NCI-H187 (cell line): Measurements from ENCODE around the gene BRWD1.
"Not testable (repeated sequence)": the region's sequence is repeated elsewhere in the genome, so short reads cannot be mapped to it uniquely, and the experiment has no call there.

Experiments
- DNase-seq, 2 experiments: peaks; one replicate each; lab custom pipeline; 2025; lab: John Stamatoyannopoulos, UW

The BRWD1 gene

GRCh38 chr21:39173716-39174680 is 139.4 kb downstream of the BRWD1 start:
- no peak for DNase-seq

DNA sequence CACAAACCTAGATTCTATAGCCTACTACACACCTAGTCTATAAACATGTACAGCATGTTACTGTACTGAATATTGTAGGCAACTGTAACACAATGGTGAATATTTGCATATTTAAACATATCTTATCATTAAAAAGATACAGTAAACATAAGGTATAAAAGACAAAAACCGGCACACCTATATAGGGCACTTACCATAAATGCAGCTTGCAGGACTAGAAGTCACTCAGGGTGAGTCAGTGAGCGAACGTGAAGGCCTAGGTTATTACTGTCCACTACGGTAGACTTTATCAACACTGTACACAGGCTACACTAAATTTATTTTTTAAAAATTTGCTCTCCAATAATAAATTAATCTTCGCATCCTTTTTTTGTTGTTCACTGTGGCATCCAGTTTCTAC is 143.5 kb downstream of the BRWD1 start:
- no peak for DNase-seq

DNA sequence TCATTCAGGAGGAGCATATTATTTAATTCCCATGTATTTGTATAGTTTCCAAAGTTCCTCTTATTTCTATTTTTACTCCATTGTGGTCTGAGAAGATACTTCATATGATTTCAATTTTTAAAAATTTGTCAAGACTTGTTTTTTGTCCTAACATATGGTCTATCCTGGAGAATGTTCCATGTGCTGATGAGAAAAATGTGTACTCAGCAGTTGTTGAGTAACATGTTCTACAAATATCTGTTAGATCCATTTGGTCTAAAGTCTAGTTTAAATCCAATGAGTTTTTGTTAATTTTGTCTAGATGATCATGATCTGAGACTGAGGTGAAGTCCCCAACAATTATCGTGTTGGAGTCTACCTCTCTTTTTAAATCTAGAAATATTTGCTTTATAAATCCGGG is 144.6 kb downstream of the BRWD1 start:
- no peak for DNase-seq

- DNase-seq = no peak
Measured at GRCh38 chr21:39164523-39164922, 148.9 kb downstream of the BRWD1 start.

GRCh38 chr21:39161064-39161463 is 152.4 kb downstream of the BRWD1 start:
- DNase-seq = no peak

GRCh38 chr21:39159342-39160063 is 153.9 kb downstream of the BRWD1 start:
- no peak for DNase-seq

DNA sequence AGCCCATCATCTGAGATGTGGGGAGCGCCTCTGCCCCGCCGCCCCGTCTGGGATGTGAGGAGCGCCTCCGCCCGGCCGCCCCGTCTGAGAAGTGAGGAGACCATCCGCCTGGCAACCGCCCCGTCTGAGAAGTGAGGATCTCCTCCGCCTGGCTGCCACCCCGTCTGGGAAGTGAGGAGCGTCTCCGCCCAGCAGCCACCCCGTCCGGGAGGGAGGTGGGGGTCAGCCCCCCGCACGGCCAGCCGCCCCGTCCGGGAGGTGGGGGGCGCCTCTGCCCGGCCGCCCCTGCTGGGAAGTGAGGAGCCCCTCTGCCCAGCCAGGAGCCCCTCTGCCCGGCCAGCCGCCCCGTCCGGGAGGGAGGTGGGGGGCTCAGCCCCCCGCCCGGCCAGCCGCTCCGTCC is 156.2 kb downstream of the BRWD1 start:
- DNase-seq = not testable (repeated sequence)

DNA sequence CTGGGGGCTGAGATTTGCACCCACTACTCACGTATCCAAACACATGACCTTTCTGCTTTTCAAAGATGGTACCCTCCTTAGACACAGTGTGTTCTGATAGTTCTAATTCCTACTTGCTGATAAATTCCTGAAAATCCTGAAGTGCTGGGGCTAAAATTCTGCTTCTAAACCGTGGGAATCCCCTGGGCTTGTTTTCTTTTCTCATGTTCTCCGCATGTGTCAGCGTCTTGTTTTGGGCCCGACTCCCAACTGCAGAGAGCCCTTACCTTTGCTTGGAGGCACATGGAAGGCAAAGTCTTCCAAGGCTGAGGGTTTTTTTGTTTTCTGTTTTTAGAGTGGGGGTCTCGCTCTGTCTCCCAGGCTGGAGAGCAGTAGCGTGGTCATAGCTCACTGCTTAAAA is 157.4 kb downstream of the BRWD1 start:
- DNase-seq = no peak

GRCh38 chr21:39155578-39155977 is 157.9 kb downstream of the BRWD1 start:
- no peak for DNase-seq

- no peak for DNase-seq
Measured at GRCh38 chr21:39153842-39154241, 159.6 kb downstream of the BRWD1 start.

- DNase-seq = no peak
Measured at GRCh38 chr21:39153373-39153772, 160.1 kb downstream of the BRWD1 start.

- DNase-seq = no peak
Measured at GRCh38 chr21:39152271-39152670, 161.2 kb downstream of the BRWD1 start.

DNA sequence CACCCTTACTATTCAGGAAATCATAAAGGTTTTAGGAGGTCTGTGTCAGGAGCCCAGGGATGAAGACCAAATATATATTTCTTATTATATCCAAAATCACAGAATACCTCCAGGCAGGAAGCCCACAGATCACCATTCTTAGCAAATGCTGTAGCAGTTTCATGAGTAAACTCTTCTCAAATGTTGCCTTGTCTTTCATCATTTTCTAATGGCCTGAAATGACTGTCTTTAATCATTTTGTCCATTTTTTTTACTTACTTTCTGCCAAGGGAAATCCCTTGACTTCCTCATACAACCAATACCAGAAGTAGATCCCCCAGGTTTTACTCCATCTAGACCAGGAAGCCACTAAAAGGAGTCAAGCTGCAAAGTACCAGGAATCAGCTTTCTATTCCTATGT is 162.6 kb downstream of the BRWD1 start:
- no peak for DNase-seq

DNA sequence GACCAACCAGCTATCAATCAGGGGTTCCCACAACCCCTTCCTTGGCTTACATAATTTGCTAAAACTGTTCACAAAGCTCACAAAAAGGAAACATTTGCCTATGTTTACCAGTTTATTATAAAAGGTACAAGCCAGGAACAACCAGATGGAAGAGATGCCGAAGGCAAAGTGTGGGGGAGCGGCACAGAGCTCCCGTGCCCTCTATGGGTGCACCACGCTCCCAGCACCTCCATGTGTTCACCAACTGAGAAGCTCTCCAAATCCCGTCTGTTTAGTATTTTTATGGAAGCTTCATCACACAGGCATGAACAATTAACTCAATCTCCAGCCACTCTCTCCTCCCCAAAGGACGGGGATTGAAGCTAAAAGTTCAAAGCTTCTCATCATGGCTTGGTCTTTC is 163.1 kb downstream of the BRWD1 start:
- DNase-seq = no peak

- DNase-seq = no peak
Measured at GRCh38 chr21:39149882-39150281, 163.6 kb downstream of the BRWD1 start.

DNA sequence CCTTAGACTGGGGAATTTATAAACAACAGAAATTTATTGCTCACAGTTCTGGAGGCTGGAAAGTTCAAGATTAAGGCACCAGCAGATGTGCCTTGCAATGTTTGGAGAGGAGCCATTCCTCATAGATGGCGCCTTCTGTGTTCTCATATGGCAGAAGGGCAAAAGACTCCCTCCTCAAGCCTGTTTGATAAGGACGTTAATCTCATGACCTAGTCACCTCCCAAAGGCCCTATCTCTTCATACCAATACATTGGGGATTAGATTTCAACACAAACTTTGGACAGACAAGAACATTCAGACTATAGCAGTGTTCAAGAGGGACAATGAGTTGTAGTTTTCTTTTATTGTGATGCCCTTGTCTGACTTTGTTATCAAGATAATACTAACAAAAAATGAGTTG is 164.5 kb downstream of the BRWD1 start:
- DNase-seq = no peak

GRCh38 chr21:39144191-39144590 is 169.2 kb downstream of the BRWD1 start:
- no peak for DNase-seq

DNA sequence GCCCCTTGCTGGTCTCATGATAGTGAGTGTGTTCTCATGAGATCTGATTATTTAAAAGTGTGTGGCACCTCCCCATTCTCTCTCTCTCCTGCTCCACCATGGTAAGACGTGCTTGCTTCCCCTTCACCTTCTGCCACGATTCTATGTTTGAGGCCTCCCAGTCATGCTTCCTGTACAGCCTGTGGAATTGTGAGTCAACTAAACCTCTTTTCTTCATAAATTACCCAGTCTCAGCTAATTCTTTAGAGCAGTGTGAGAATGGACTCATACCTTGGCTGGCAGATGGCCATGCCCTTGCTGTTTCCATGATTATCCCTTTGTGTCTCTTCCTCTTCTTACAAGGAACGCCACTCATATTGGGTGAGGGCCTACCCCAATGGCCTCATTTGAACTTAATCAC is 170.5 kb downstream of the BRWD1 start:
- no peak for DNase-seq

DNA sequence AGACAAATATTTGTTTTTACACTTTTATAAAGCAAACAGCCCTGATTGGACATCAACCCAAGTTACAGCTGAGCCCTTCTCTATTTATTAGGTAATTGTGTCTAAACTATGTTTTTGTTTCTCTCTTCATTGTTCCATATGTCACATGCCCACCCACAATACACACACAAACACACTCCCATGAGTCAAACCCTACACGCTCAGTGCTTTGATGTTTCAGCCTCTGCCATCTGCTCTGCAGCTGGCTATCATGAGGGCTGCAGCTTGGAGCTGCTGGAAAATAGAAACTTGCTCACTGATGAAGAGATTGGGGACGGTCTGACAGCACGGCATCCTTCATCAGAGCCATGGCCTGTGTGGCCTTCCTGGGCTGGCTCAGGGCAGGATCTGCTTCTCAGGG is 171.9 kb downstream of the BRWD1 start:
- no peak for DNase-seq

DNA sequence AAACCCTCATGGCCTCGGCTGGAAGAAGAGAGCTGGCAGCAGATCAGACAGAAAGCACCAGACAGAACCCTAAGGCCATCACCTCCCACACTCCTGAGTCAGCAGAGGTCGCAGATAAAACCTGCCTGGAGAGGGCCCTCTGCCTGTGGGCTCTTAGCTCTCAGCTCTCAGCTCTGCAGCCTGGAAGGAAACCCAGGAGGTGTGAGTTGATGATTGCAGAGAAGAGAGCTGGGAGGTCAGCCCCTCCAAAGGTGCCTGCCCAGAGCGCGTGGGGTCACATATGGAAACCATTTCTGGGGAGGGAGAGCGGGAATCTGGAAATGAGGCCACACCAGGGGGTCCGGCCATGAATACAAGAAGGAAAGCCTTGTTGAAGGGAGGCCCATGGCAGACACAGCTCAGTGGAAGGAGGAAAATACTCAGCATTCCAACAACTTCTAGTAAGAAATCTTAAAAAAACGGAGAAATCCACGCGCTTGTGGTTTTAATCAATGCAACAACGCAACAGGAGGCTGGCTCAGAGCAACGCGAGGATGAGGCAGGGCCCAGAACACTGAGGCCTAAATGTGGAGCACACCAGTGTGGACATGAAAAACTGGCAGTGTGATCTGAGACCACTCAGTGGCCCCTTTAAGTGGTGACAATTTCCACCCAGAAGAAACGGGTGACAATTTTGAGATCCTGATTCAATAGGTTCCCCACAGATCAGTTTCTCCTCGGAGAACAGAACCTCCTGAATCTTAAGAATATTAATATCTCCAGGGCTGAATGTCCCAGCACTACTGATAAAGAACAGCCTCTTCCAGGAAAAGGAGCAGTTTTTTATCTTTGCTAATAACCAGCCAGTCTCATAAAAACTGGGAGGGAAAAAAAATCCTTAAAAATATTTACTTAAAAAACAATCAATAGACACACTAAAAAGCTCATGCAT is 175.9 kb downstream of the BRWD1 start:
- no peak for DNase-seq

DNA sequence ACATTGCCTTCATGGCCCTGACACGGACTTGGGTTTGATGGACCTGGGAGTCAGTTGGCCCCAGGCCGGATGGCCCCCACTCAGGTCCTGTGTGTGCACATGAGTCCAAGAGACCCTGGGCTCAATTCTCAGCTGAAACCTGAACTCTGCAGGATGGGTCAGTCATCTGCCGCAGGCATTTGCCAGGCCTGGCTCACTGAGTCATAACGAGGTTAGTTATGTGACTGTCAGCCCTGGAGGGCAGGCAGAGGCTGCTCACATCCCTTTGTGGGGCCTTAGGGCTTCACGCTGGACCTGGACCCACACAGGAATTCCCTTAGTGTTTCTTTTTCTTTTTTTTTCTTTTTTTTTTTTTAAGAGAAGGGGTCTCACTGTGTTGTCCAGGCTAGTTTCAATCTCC is 176.7 kb downstream of the BRWD1 start:
- no peak for DNase-seq

DNA sequence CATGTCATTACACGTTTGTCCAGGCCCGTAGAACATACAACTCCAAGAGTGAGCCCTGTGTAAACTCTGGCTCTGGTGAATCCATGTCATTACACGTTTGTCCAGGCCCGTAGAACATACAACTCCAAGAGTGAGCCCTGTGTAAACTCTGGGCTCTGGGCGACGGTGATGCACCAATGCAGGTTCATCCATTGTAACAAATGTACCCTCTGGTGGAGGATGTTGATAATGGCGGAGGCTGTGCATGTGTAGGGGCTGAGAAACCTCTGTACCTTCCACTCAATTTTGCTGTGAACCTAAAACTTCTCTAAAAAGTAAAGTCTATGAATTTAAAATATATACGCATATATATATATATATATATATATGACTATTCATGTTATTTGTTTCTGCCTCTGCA is 177.3 kb downstream of the BRWD1 start:
- DNase-seq = not testable (repeated sequence)
